HUES48 (cell line): ENCODE results near the gene ZMIZ2.
"Not testable (repeated sequence)": the region's sequence is repeated elsewhere in the genome, so short reads cannot be mapped to it uniquely, and the experiment has no call there.

Experiments
- H3K27ac ChIP-seq: one replicate; pipeline ENCODE4 v1.7.0; 2013; ENCODE audit warnings: low read depth, low read length, inconsistent platforms
- H3K27me3 ChIP-seq: 2 replicates; pipeline ENCODE4 v1.6.1; 2013; ENCODE audit warnings: mild to moderate bottlenecking, low read length; ENCODE audit not compliant: control insufficient read depth, insufficient read depth
- H3K36me3 ChIP-seq: 2 replicates; pipeline ENCODE4 v1.6.1; 2013; ENCODE audit warnings: low read length; ENCODE audit not compliant: control insufficient read depth, insufficient read depth
- H3K4me1 ChIP-seq: 2 replicates; pipeline ENCODE4 v1.6.1; 2013; ENCODE audit warnings: mild to moderate bottlenecking, low read length; ENCODE audit not compliant: control insufficient read depth, insufficient read depth
- H3K4me3 ChIP-seq: 2 replicates; pipeline ENCODE4 v1.5.1; 2013; ENCODE audit warnings: mild to moderate bottlenecking, low read depth, low read length
- H3K9ac ChIP-seq: 2 replicates; pipeline ENCODE4 v1.6.1; 2013; ENCODE audit warnings: mild to moderate bottlenecking, low read depth, low read length, moderate library complexity
- H3K9me3 ChIP-seq: 2 replicates; pipeline ENCODE4 v1.6.1; 2013; ENCODE audit warnings: low read length; ENCODE audit not compliant: control insufficient read depth, insufficient read depth

ZMIZ2 gene

DNA sequence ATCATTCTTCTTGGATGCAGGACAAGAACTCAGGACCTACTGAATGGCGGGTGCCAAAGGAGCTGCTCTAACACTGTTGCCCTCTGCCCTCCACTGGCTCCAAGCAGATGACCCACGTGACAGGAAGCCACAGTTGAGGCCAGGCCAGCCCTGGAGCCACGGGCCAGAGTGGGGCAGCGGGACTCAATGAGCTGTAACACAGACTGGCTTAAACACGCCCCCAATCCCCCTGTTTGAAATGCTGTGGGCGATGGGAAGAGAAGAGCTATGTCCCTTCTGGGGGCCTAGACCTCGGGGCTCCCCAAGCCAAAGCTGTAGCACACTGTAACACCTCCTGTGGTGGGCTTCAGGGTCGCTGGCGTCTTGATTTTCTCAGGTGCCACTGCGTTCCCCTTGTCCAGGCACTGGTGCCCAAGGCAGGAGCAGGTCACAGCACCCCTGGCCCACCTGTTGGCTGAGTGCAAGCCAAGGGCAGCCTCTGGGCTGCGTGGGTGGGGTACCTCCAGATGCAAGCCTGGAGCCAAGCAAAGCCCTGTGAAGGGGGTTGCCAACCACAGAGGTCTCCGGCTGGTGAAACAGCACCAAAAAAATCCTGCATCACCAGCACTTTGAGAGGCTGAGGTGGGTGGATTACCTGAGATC lies 18.6 kb upstream of the ZMIZ2 start:
- H3K27me3 ChIP-seq, result no peaks in the 10 kb centered on the region
- H3K4me1 ChIP-seq, result no peaks in the 10 kb centered on the region
- H3K4me3 ChIP-seq, result no peak overlapping the region
- no peak overlapping the region for H3K9ac ChIP-seq
- H3K9me3 ChIP-seq, result no peaks in the 10 kb centered on the region
- H3K27ac ChIP-seq, result no peak overlapping the region
- H3K36me3 ChIP-seq, result no peaks in the 10 kb centered on the region

DNA sequence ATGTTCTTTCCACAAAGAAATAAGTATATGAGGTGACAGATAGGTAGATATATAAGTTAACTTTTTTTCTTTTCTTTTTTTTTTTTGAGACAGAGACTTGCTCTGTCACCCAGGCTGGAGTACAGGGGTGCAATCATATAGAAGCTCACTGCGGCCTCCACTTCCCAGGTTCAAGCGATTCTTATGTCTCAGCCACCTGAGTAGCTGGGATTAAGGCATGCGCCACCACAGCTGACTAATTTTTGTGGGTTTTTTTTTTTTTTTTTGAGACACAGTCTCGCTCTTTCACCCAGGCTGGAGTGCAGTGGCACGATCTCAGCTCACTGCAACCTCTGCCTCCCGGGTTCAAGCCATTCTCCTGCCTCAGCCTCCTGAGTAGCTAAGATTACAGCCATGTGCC lies 15.7 kb upstream of the ZMIZ2 start:
- H3K36me3 ChIP-seq, H3K9me3 ChIP-seq, H3K4me3 ChIP-seq, H3K9ac ChIP-seq, H3K4me1 ChIP-seq, H3K27ac ChIP-seq, H3K27me3 ChIP-seq: not testable (repeated sequence)

- H3K4me3 ChIP-seq, result no peak overlapping the region
- H3K27ac ChIP-seq, result no peak overlapping the region
- H3K9me3 ChIP-seq, result no peaks in the 10 kb centered on the region
- no peaks in the 10 kb centered on the region for H3K4me1 ChIP-seq
- no peak overlapping the region for H3K9ac ChIP-seq
- H3K36me3 ChIP-seq, result no peaks in the 10 kb centered on the region
- H3K27me3 ChIP-seq, result no peaks in the 10 kb centered on the region
Observed at GRCh38 chr7:44733708-44734481, 14.8 kb upstream of the ZMIZ2 start.

- Histone ChIP-seq H3K4me3 (no peak overlapping the region), H3K9ac (no peak overlapping the region), H3K9me3 (no peaks in the 10 kb centered on the region), H3K27ac (no peak overlapping the region), H3K27me3 (no peaks in the 10 kb centered on the region), H3K4me1 (no peaks in the 10 kb centered on the region), H3K36me3 (no peaks in the 10 kb centered on the region)
Observed at GRCh38 chr7:44735403-44736165, 13.1 kb upstream of the ZMIZ2 start.

DNA sequence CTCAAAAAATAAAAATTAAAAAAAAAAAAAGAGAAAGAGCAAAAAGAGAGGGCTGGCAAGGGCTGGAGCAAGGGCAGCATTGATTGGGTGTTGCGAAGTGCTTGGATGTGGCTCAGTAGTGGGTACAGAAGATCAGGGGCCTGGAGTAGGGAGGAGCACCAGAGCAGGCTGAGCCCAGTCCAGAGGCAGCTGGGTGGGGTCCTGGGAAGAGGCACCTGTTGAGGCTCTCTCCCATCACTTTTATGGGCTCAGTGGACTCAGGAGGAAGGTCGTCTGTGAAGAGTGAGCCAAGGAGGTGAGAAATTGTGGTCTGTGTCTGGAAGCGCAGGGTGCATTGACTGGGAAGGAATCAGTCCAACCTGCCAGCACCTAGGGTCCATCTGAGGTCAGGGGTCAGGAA lies 11.8 kb upstream of the ZMIZ2 start:
- no peaks in the 10 kb centered on the region for H3K9me3 ChIP-seq
- H3K4me3 ChIP-seq, result no peak overlapping the region
- H3K27me3 ChIP-seq, result no peaks in the 10 kb centered on the region
- no peak overlapping the region for H3K27ac ChIP-seq
- H3K36me3 ChIP-seq, result no peaks in the 10 kb centered on the region
- H3K4me1 ChIP-seq, result no peaks in the 10 kb centered on the region
- no peak overlapping the region for H3K9ac ChIP-seq

GRCh38 chr7:44738051-44738723 lies 10.5 kb upstream of the ZMIZ2 start:
- Histone ChIP-seq H3K4me1 (no peaks in the 10 kb centered on the region), H3K27ac (no peak overlapping the region), H3K9ac (no peak overlapping the region), H3K4me3 (no peak overlapping the region), H3K36me3 (no peaks in the 10 kb centered on the region), H3K27me3 (no peaks in the 10 kb centered on the region), H3K9me3 (no peaks in the 10 kb centered on the region)

DNA sequence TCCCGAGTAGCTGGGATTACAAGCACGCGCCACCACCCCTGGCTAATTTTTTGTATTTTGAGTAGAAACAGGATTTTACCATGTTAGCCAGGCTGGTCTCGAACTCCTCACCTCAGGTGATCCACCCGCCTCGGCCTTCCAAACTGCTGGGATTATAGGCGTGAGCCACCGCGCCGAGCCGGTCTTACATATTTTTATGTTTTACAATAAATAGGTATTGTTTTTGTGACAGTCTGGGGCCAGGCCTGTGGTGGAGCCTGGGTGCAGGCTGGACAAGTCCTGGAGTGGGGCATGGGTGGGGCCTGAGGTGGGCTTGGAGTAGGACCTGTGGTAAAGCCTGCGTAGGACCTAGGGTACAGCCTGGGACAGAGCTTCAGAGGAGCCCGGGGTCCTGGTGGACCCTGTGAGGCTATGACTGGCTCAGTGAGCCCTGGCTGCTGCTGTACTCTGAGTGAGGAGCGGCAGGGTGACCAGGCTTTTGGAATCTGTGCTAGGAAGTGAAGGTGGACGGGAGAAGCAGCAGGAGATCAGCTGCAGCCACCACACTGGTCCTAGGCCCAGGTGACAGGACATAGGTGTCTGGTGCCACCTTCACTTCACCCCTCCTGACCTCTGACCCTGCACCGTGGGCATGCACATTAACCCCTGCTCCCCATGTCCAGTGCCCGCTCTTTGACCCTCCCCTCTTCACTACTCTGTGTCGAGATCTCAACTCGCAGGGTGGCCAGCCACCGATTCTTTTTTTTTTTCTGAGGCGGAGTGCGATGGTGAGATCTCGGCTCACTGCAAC lies 9.6 kb upstream of the ZMIZ2 start:
- no peaks in the 10 kb centered on the region for H3K27me3 ChIP-seq
- H3K36me3 ChIP-seq, result no peaks in the 10 kb centered on the region
- H3K27ac ChIP-seq, result no peak overlapping the region
- no peaks in the 10 kb centered on the region for H3K9me3 ChIP-seq
- no peak overlapping the region for H3K4me3 ChIP-seq
- no peak overlapping the region for H3K9ac ChIP-seq
- H3K4me1 ChIP-seq, result no peaks in the 10 kb centered on the region

- Histone ChIP-seq H3K36me3 (no peaks in the 10 kb centered on the region), H3K27me3 (no peaks in the 10 kb centered on the region), H3K9ac (no peak overlapping the region), H3K27ac (no peak overlapping the region), H3K4me3 (no peak overlapping the region), H3K4me1 (no peaks in the 10 kb centered on the region), H3K9me3 (no peaks in the 10 kb centered on the region)
Observed at GRCh38 chr7:44740055-44740454, 8.6 kb upstream of the ZMIZ2 start.

GRCh38 chr7:44743750-44744149 lies 4.9 kb upstream of the ZMIZ2 start:
- Histone ChIP-seq H3K27ac (no peak overlapping the region), H3K27me3 (no peaks in the 10 kb centered on the region), H3K36me3 (no peaks in the 10 kb centered on the region), H3K4me3 (no peak overlapping the region), H3K9ac (no peak overlapping the region), H3K4me1 (peaks cover 5% of the 10 kb centered on the region), H3K9me3 (no peaks in the 10 kb centered on the region)

- Histone ChIP-seq H3K4me1 (peaks cover 23% of the 10 kb centered on the region), H3K27ac (no peak overlapping the region), H3K36me3 (peaks cover 13% of the 10 kb centered on the region)
Observed at GRCh38 chr7:44748948-44749731, 493 bp downstream of the ZMIZ2 start.

More at GRCh38 chr7:44748948-44749731, 493 bp downstream of the ZMIZ2 start:
- H3K9me3 ChIP-seq, result no peaks in the 10 kb centered on the region
- H3K9ac ChIP-seq, result peak overlapping the region; percentile 61
- peak overlapping the region; percentile 89 for H3K4me3 ChIP-seq
- no peaks in the 10 kb centered on the region for H3K27me3 ChIP-seq
